CD14-positive monocyte (primary cell): ENCODE measurements around the gene TAC4. TPM values are rescaled to one million over a fixed set of nuclear protein-coding genes. Genes with fewer than 3 reads are reported as not detected.

Experiments used
- DNase-seq, 3 donors: peaks; one replicate each; pipeline ENCODE4 v3.0.0-alpha.2; 2011 to 2022
- H2AFZ ChIP-seq: 2 replicates; pipeline ENCODE4 v1.6.0; 2012; ENCODE audit warnings: mild to moderate bottlenecking, low read depth, low read length, inconsistent platforms; ENCODE audit not compliant: insufficient read depth, poor library complexity, severe bottlenecking
- H3K27ac ChIP-seq, 2 donors: 1 replicate in 1 of 2; 2 replicates in 1 of 2; pipeline ENCODE4 v1.5.1; 2012 to 2013; ENCODE audit warnings: low read length in 2 of 2, control low read depth in 1 of 2, inconsistent platforms in 1 of 2, low read depth in 1 of 2, mild to moderate bottlenecking in 1 of 2
- H3K27me3 ChIP-seq, 2 donors: one replicate each; pipeline versions ENCODE4 v1.6.0 to v1.6.1; 2011 to 2013; ENCODE audit warnings: low read length in 2 of 2; ENCODE audit not compliant: control insufficient read depth in 2 of 2, insufficient read depth in 2 of 2
- H3K36me3 ChIP-seq, 2 donors: replicated peaks in 1 of 2; 1 replicate in 1 of 2; 2 replicates in 1 of 2; pipeline versions ENCODE4 v1.5.1 to v1.6.1; 2012 to 2013; ENCODE audit warnings: low read length in 2 of 2, control low read depth in 1 of 2, inconsistent platforms in 1 of 2, mild to moderate bottlenecking in 1 of 2; ENCODE audit not compliant: insufficient read depth in 2 of 2, control insufficient read depth in 1 of 2
- H3K4me1 ChIP-seq, 2 donors: 1 replicate in 1 of 2; 2 replicates in 1 of 2; pipeline versions ENCODE4 v1.5.1 to v1.6.1; 2012 to 2013; ENCODE audit warnings: low read length in 2 of 2, control low read depth in 1 of 2, inconsistent platforms in 1 of 2, mild to moderate bottlenecking in 1 of 2, moderate library complexity in 1 of 2; ENCODE audit not compliant: insufficient read depth in 2 of 2, control insufficient read depth in 1 of 2
- H3K4me2 ChIP-seq: replicated peaks from 2 replicates; pipeline ENCODE3; 2012; ENCODE audit warnings: low read length, moderate library complexity, mild to moderate bottlenecking; ENCODE audit not compliant: poor library complexity, severe bottlenecking; ENCODE audit errors: extremely low read depth
- H3K4me3 ChIP-seq, 3 experiments: fragments of 200-600 bp in 1 of 3; sonication (generic) in 1 of 3; replicated peaks in 1 of 3; 1 replicate in 2 of 3; 2 replicates in 1 of 3; pipeline ENCODE4 v1.5.1; 2011 to 2013; ENCODE audit warnings: low read length in 3 of 3, mild to moderate bottlenecking in 3 of 3, control low read depth in 2 of 3, low read depth in 2 of 3, inconsistent platforms in 1 of 3, moderate library complexity in 1 of 3
- H3K79me2 ChIP-seq: 2 replicates; pipeline ENCODE4 v1.6.0; 2012; ENCODE audit warnings: mild to moderate bottlenecking, control low read depth, inconsistent platforms, low read length, moderate library complexity; ENCODE audit not compliant: insufficient read depth
- H3K9ac ChIP-seq: 2 replicates; pipeline ENCODE4 v1.6.0; 2017; ENCODE audit warnings: low read length, mild to moderate bottlenecking; ENCODE audit not compliant: insufficient read depth, poor library complexity, severe bottlenecking
- H3K9me3 ChIP-seq, 2 donors: replicated peaks in 1 of 2; 1 replicate in 1 of 2; 2 replicates in 1 of 2; pipeline versions ENCODE4 v1.5.1 to v1.6.1; 2012 to 2013; ENCODE audit warnings: low read length in 2 of 2, control low read depth in 1 of 2; ENCODE audit not compliant: control insufficient read depth in 1 of 2, insufficient read depth in 1 of 2
- H4K20me1 ChIP-seq: 2 replicates; pipeline ENCODE4 v1.6.0; 2012; ENCODE audit warnings: mild to moderate bottlenecking, low read length, control low read depth, moderate library complexity; ENCODE audit not compliant: insufficient read depth
- H3K27ac Mint-ChIP-seq, 7 donors: one replicate each; pipeline ENCODE4 v1.8.0; 2020; ENCODE audit warnings: mild to moderate bottlenecking in 7 of 7, mixed read lengths in 7 of 7, moderate library complexity in 6 of 7, inconsistent platforms in 2 of 7
- H3K27me3 Mint-ChIP-seq, 3 donors: one replicate each; pipeline ENCODE4 v1.8.0; 2021 to 2022; ENCODE audit warnings: low read depth in 3 of 3, mild to moderate bottlenecking in 3 of 3, mixed read lengths in 3 of 3, moderate library complexity in 3 of 3, inconsistent platforms in 1 of 3
- H3K36me3 Mint-ChIP-seq, 2 donors: one replicate each; pipeline ENCODE4 v1.8.0; 2020; ENCODE audit warnings: mixed read lengths in 2 of 2, inconsistent platforms in 1 of 2, mild to moderate bottlenecking in 1 of 2
- H3K4me1 Mint-ChIP-seq: one replicate; pipeline ENCODE4 v1.8.0; 2020; ENCODE audit warnings: mild to moderate bottlenecking, mixed read lengths
- H3K4me3 Mint-ChIP-seq, 2 donors: one replicate each; pipeline ENCODE4 v1.8.0; 2020; ENCODE audit warnings: mild to moderate bottlenecking in 2 of 2, mixed read lengths in 2 of 2, moderate library complexity in 1 of 2
- H3K9me3 Mint-ChIP-seq, 7 donors: one replicate each; pipeline ENCODE4 v1.8.0; 2020 to 2022; ENCODE audit warnings: mixed read lengths in 7 of 7, mild to moderate bottlenecking in 6 of 7, moderate library complexity in 6 of 7, inconsistent platforms in 2 of 7
- WGBS: methylation state at CpG from one replicate; pipeline ENCODE4 v1.1.5; 2013; ENCODE audit warnings: missing lambda C conversion rate; ENCODE audit not compliant: insufficient coverage; 5-methylcytosine and 5-hydroxymethylcytosine counted together
- intact Hi-C, 2 donors: fragments of 100-400 bp; cut with micrococcal nuclease; formaldehyde crosslinking; loops; one replicate each; pipeline versions ENCODE4 v1.15.0 to v1.15.1; 2023
- polyA plus RNA-seq, 3 donors: library from polyadenylated mRNA; depleted of rRNA in 1 of 3; unstranded in 2 of 3; stranded (reverse) in 1 of 3; fragments of 300-500 nt in 2 of 3; fragments of >200 nt in 1 of 3; fragmentation: Illumina TruSeq in 2 of 3; gene quantifications; 1 replicate in 2 of 3; 2 replicates in 1 of 3; pipeline ENCODE4 v1.2.3, GENCODE V29; 2012 to 2021
- TF ChIP-seq, protein P1 (sequence below): fragments of 200-600 bp; IDR thresholded peaks from one replicate; pipeline ENCODE4 v1.8.0; 2022; ENCODE audit warnings: antibody characterized with exemption, mild to moderate bottlenecking

TAC4 gene
- polyA plus RNA-seq, 3 donors, result not detected

DNA sequence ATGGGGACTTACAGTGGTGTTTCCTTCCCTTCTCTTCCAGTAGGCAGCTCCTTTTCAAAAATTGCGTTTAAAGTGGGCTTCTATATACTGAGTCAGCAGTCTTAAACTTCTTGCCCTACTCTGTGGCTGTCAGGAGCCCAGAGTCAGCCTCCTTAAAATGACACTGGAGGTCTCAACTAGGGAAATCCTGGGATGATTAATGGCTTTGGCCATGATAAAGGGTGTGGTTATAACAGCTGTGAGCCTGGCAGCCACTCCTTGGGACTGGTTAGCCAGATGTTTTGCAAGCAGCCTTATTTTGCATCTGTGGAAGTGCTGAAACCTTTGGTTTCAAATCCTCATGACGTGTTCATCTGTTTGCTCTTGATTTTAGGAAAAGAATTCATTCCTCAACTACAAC lies 25.0 kb downstream of the TAC4 start:
- DNase-seq, result peak in 1 of 3 donors; percentile 22
- H3K4me2 ChIP-seq, result no peak overlapping the region
- H3K27me3 Mint-ChIP-seq, result no peaks in the 10 kb centered on the region

DNA sequence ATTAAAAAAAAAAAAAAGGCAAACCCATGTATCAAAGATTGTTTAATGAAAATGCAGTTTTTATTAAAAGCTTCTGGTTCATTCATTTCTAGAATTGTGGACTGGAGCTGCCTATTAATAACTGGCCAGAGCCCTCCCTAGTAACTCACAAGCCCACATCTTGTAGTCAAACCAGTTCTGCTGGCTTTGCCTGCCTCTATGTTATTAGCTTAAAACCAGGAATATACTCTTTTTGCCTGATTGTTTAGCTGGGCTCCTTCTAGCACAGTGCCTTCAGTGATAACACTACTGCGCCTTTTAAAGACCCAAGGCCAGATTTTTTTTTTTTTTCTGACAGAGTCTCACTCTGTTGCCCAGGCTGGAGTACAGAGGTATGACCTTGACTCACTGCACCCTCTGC lies 26.0 kb downstream of the TAC4 start:
- Histone ChIP-seq H4K20me1 (peaks cover 10% of the 10 kb centered on the region), H3K36me3 (peaks cover 91 to 99% of the 10 kb centered on the region in 2 donors), H3K4me2 (no peak overlapping the region), H3K9ac (no peak overlapping the region), H2AFZ (no peak overlapping the region), H3K4me1 (peaks cover 5 to 6% of the 10 kb centered on the region in 2 donors), H3K9me3 (no peaks in the 10 kb centered on the region), H3K79me2 (peaks cover 8% of the 10 kb centered on the region), H3K27ac (no peak overlapping the region), H3K4me3 (no peak overlapping the region), H3K27me3 (no peaks in the 10 kb centered on the region)
- intact Hi-C loops, result no loop called here
- TF ChIP-seq, protein P1, sequence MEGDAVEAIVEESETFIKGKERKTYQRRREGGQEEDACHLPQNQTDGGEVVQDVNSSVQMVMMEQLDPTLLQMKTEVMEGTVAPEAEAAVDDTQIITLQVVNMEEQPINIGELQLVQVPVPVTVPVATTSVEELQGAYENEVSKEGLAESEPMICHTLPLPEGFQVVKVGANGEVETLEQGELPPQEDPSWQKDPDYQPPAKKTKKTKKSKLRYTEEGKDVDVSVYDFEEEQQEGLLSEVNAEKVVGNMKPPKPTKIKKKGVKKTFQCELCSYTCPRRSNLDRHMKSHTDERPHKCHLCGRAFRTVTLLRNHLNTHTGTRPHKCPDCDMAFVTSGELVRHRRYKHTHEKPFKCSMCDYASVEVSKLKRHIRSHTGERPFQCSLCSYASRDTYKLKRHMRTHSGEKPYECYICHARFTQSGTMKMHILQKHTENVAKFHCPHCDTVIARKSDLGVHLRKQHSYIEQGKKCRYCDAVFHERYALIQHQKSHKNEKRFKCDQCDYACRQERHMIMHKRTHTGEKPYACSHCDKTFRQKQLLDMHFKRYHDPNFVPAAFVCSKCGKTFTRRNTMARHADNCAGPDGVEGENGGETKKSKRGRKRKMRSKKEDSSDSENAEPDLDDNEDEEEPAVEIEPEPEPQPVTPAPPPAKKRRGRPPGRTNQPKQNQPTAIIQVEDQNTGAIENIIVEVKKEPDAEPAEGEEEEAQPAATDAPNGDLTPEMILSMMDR, result no peak
- DNase-seq, result no peak
- peaks cover 74 to 95% of the 10 kb centered on the region in 2 donors for H3K36me3 Mint-ChIP-seq
- WGBS, result 100% methylated on average over 1 of the region's 1 CpG
- no peaks in the 10 kb centered on the region for H3K27me3 Mint-ChIP-seq
- H3K4me3 Mint-ChIP-seq, result no peak overlapping the region
- no peaks in the 10 kb centered on the region for H3K9me3 Mint-ChIP-seq
- H3K4me1 Mint-ChIP-seq, result peaks cover 7% of the 10 kb centered on the region
- H3K27ac Mint-ChIP-seq, result peak overlapping the region in 2 of 7 donors; percentile 16 to 32

More for the DNA sequence above, 25.0 kb downstream of the TAC4 start:
- Histone ChIP-seq H3K9ac (no peak overlapping the region), H3K79me2 (peaks cover 3% of the 10 kb centered on the region), H3K27me3 (no peaks in the 10 kb centered on the region), H3K4me1 (peaks cover 7 to 9% of the 10 kb centered on the region in 2 donors), H3K9me3 (no peaks in the 10 kb centered on the region), H4K20me1 (peaks cover 10% of the 10 kb centered on the region), H3K27ac (peak overlapping the region in 1 of 2 donors; percentile 54), H2AFZ (no peak overlapping the region), H3K36me3 (peaks cover 88 to 99% of the 10 kb centered on the region in 2 donors), H3K4me3 (no peak overlapping the region)
- Mint-ChIP-seq H3K9me3 (peaks cover 0 to 1% (median 0%) of the 10 kb centered on the region in 7 donors), H3K4me3 (no peak overlapping the region), H3K4me1 (peaks cover 13% of the 10 kb centered on the region), H3K27ac (peak overlapping the region in 4 of 7 donors; percentile 27 to 57 (median 37)), H3K36me3 (peaks cover 74 to 95% of the 10 kb centered on the region in 2 donors)
- no CpG with 5 or more reads among the region's 2 CpGs for WGBS
- TF ChIP-seq, protein P1, result no peak
- intact Hi-C loops, result no loop called here
